ENCODE data around the gene PHLPP1.

PHLPP1 gene

DNA sequence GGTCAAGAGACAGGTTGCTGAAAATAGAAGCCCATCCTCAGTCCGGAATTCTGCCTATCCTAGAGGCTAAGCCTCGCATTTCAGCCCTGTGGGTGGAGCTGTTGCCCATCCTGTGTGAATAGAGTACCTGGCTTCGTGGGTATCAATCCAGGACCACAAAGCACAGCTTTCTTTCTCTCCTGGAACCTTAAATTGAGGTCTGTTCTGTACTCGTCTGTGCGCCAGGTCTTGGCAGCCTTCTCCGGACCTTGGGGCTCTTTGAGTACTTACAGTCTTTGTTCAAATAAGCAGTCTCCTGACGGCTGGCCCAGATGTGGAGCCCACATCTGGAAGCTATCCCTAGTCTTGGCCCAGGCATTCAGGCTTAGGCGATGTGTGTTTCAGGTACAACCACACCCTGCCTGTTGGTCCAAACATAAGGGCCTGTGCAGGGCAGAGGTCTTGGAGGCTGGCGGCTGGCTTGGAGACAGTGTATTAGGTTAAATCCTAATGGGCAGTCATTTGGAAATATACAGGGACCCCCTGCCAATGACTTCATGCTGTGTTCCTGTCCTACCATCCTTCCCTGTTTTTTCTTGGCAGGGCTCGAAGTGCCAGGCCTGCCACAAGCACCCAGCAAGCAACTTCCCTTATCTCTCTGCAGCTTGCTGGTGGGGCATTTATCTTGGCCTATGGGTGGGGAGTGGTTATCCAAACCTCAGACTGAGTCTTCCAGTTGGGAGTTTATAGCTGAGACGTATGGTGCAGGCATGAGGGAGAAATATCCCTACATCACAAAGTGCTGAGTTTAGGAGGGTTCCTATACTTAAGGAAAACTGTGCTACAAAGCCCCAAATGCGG, 310.1 kb downstream of the PHLPP1 start:
- DNase-seq, result no peak

GRCh38 chr18:63028380-63028779, 313.0 kb downstream of the PHLPP1 start:
- no peak for DNase-seq
